GM18502 (cell line): ENCODE data around the gene RNF141.

Experiments
- ATAC-seq: cut with Tn5 transposase; IDR thresholded peaks from one replicate; pipeline ENCODE4 v1.9.1; 2021; ENCODE audit warnings: mild to moderate bottlenecking; ENCODE audit not compliant: unreplicated experiment, poor library complexity

RNF141 gene

DNA sequence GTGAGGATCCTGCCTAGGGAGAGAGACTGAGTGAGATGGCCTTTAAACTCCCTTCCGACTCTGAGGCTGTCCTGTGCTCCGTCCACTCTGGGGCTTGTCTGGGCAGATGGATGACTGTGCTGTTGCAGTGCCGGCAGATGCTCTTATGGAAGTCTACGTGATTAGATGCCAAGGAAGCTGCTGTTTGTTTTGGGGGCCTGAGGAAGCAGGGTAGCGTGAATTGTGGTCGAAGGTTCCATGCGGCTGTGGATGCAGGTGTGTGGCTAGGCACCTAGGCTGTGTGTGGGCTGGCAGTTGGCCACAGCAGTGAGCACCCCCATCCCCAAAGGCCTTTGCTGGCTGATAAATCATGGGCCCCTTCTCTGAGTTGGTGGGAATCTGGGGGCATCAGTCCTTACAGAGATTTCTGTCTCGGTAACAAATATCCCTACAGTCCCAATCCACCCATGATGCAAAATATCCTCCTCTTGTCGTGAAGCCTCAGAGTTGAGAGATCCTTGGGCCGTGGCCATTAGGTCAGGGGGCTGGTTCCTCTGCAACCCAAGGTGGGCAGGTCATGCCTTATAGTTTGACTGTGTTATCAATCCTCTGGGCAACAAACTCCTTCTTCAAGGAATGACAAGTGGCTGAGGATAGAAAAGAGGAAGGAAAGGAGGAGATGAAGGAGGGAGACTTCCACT is 54.7 kb downstream of the RNF141 start:
- no peak for ATAC-seq

DNA sequence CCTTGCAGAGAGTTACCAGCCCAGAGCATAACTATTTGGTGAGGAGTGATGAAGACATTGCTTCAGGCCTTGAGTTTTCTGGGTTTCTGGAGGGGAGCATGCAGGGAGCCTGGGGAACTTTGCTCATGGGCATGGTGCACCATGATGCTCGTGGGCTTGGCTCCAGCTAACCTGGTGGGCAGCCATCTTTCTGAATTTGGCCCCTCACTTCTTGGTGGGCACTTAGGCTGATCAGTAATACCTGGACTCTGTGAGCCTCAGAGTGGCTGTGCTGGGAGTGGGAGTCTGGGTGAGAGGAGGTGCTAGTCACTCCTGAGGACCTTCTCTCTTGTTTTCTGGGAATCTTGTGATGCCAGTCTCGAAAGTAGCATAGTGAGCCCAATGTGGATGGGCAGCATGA is 55.3 kb downstream of the RNF141 start:
- no peak for ATAC-seq

DNA sequence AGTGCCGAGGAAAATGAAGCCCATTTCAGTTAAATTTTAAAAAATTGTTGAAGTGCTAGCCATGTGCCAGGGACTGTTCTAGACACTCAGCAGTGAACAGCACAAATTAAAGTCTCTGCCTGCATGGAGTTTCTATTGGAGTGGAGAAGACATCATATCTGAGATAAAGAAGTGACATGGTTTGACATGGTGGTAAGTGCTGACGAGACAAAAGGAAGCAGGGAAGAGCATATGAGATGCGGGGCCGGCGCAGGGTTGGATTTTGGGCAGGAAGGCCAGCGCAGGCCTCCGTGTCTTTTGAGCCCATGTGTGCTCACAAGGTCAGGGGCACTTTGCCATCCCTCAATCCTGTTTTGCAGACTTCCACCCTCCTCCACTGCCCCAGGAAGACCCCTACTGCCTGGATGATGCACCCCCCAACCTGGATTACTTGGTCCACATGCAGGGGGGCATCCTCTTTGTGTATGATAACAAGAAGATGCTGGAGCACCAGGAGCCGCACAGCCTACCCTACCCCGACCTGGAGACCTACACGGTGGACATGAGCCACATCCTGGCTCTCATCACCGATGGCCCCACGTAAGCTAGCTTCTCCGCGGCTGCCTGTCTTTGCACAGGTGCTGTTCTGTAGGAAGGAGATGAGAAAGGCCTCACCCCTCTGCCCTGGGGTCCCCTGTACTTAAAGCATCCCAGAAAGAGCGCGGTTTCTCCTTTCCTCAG is 56.4 kb downstream of the RNF141 start:
- ATAC-seq = no peak

DNA sequence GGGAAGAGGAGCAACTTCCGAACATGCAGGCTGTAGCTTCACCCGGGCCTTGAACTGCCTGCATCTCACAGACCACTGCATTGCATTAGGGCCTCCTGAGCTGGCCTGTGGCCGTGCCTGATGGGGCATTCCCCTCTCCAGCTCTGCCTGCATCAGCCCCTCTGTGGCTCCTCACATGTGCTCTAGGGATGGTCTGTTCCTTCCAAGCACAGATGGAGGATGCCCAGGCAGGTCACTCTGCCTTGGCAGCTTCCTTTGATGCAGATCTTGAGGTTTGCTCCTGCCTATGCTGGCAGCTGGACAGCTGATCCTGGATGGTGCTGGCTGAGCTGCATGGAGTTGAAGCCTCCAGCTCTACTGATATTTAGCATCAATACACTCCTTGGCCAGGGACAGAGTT is 57.4 kb downstream of the RNF141 start:
- no peak for ATAC-seq

DNA sequence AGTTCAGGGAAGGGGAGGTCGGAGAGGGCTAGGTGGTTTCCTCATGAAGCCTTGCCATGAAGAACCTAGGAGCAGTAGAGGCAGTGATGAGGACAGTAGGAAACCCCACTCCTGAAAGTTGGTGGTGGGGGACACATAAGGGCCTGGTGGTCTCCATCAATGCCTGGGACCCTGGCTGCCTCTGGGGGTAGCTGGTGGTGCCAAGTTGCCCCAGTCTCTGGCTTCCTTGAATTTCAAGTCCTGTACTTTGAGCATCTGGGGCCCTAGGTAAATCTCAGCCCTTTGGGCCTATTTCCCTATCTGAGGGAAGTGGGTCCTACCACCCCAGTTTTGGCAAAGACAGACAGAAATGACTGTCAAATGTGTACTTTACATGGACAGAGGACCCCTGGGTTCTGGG is 57.8 kb downstream of the RNF141 start:
- ATAC-seq = no peak

DNA sequence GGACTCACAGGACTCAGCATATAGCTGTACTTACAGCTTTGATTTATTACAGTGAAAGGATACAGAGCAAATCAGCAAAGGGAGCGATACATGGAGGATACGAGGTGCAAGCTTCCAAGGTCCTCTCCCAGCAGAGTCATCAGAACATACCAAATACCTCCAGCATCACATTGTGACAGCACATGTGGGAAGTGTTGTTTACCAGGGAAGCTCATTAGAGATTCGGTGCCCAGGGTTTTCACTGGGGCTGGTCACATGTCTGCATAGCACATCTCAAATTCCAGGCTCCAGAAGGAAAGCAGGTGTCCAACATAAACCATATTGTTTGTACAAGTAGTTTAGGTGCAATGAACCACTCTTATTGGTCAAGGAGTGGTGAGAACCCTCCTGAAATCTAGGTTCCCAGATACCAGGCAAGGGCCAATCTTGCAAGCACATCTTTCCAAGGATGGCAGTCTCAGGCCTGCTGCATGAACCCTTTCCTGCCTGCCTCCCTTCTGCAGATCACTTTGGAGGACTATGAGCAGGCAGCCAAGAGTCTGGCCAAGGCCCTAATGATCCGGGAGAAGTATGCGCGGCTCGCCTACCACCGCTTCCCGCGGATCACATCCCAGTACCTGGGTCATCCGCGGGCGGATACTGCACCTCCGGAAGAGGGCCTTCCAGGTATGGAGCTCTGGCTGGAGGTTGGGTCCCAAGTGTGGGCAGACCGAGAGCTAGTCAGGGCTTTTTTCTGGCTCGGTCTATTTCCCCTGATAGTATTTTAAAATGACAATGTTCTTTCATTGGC is 59.2 kb downstream of the RNF141 start:
- ATAC-seq = no peak

DNA sequence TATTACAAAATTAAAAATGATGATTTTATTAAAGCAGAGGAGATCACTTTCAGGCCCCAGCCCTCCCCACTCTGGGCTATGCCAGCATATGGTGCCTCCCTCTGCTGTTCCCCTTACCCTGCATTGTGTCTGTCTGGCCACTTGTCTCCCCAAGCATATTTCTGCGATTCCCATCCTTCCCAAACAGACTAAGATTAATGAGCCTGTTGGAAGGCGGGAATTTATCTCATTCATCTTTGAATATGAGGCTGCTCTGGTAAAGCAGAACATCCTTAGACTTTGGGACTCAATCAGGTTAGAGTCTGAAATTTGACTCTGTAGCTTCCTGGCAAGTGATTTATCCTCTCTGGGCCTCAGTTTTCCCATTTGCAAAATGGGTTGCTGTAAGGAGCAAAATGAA is 60.2 kb downstream of the RNF141 start:
- no peak for ATAC-seq

DNA sequence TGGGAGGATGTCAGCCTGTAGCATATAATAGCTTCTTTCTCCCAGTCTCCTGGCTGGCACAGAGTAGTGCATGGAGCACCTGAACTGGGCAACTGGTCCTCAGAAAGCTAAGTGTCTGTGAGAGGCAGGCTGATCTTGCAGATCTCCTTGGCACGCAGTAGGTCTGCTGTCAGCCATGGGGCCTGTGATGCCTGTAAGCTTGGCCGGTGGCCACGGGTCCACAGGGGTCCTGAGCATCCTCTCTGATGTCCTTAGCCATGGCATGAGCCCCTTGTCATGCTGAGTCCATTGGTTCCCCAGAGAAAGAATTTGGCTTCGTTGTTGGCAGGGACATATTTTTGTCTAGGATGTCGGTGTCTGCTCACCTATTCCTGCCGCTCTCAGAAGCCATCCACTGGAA is 61.0 kb downstream of the RNF141 start:
- ATAC-seq = no peak

DNA sequence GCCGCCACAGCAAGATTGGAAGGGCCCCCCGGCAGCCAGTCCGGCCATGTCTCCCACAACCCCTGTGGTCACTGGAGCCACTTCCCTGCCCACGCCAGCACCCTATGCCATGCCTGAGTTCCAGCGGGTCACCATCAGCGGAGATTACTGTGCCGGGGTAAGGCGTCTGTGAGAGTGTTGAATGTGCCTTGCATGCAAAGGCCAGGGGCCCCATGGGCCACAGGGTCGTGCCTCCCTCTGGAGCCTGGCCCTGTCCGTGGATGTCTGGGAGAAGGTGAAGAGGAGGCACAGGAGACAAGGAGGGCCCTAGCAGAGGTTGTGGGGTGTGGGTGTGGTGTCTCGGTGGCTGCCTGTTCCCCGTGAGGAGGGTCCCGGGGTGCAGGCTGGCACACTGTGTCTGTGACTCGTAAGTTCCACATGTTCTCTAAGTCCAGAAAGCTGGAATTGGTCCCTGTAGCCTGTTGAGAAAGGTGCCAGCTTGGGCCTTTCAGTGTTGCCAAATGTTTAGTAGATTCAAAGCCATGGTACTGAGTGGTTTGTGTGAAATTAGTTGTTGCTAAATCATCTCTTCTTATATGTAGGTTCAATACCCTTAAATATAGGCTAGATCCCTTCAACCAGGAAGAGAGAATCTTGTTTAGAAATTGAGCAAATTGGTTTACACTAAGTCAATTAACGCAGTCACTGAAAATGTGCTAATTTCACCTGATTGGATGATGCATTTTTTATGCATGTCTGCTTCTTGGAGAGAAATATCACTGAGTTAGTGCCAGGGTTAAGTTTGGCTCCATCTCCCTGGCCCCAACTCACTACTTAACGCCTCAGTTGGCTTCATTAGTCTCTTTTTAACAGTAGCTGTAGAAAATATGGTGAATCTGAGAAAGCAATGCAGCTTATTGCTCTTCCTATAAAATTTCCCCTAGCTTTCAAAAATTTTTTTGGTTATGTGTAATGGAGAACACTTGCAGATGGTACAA is 62.1 kb downstream of the RNF141 start:
- ATAC-seq = no peak

DNA sequence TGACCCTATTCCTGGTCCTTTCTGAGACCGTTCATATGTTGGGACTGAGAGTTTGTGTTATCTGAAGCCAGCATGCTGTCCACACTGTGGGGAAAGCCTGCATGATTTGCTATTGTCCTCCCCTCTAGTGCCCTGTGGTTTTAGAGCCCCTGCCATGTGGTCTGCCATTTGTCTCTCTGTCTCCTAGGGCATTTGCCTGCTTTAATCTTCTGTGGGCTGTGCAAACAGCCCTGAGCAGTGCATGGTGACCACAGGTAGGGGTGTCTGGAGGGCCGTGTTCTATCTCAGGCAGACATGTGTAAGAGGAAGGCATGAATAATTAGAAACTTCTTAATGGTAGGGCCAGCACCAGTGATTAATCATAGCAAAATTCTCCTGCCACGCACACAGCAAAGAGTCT is 62.9 kb downstream of the RNF141 start:
- no peak for ATAC-seq

DNA sequence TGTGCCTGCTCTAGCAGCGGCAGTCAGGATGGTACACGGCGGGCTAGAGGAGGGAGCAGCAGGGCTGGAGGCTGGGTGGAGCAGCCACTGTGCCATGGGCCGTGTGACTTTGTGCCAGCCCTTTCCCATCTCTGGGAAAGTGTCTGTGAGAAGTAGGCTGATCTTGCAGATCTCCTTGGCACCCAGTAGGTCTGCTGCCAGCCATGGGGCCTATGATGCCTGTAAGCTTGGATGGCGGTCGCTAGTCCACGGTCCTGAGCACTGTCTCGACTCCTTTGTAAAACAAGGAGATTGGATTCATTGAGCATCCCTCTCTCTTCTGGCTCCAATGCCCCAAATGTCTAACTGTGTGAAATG is 63.3 kb downstream of the RNF141 start:
- ATAC-seq = no peak

DNA sequence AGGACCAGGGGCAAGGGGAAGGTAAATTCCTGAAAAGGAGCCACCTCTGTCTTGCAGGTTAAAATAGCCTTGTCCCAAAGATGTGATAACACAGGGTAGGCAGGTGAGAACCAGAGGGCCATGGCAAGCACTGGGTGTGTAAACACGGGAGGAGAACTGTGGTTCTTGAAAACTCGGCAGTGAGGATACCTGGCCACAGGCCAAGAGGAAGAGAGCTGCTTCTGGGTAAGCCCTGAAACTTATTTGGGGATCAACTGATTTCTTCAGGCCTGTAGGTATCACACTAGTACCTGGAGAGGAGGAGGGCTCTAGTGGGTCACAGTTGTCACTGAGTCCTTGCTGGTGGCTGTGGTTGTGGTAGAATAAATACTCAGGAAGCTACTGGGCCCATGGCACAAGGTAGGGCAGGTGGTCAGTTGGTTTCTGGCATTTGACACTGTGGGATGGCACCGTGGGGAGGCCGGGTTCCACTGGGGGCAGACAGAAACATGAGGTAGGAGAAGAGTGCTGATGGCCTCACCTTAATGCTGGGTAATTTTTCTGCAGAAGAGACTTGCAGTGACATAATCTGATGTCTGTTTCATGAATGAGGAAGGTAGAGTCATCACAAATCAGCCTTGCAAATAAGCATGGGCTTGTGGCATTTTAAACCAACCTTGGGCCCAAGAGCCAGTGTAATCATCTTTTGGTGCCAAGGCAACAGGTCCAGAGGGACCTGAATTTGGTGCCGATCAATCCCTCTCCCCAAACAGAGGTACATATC is 63.9 kb downstream of the RNF141 start:
- ATAC-seq = no peak

DNA sequence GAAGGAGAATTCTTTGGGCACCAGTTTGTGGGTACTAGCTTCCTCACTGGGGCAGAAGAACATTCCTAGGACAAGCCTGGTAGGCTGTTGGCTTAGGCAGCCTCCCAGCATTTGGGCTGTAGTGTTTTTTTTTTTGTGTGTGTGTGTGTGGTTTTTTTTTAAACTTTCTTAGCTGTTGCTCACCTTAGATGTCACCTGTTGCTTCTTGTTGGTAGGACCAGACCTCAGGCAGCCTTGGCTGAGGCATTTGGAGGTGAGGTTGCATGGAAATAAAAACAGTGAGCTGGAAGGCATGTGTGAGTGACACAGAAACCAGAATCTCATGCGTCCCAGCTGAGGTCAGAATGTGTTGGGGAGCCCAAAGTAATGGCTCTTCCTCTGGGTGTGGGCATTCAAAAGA is 64.6 kb downstream of the RNF141 start:
- ATAC-seq = no peak

DNA sequence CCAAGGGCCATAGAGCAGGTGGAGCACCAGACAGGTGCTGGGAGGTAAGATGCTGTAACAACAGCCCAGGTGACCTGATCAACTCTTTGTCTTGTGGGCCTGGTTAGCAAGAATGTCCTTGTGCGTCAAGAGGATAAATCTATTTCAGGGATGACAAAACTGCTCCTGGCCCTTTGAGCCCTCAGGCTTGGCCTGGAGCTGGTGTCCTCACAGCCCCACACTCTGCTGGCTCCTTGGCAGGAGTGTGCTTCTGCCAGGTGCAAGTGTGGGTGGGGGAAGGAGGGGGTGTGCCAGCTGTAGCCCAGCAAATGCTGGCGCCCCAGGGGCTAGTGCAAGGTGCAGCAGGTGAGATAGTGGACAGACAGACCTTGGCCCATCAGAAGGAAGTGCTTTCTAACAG is 66.4 kb downstream of the RNF141 start:
- no peak for ATAC-seq

DNA sequence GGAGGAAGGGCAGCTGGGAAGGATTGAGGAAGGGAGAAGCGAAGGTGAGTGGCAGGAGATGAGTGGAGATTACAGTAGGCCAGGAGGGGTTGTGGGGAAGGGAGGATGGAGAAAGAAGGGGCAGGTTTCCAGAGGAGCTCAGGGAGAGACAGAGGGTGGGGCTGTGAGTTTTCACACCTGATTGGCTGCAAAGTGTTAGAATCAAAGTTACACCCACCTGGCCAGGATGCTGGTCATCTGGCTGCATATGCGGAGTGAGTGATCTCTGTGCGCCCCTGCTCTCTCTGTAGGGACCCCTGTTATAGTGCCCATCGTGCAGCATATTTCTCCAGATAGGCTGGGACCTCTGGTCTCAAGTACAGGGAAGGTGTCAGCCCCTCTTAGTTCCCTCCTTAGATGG is 67.6 kb downstream of the RNF141 start:
- ATAC-seq = no peak

DNA sequence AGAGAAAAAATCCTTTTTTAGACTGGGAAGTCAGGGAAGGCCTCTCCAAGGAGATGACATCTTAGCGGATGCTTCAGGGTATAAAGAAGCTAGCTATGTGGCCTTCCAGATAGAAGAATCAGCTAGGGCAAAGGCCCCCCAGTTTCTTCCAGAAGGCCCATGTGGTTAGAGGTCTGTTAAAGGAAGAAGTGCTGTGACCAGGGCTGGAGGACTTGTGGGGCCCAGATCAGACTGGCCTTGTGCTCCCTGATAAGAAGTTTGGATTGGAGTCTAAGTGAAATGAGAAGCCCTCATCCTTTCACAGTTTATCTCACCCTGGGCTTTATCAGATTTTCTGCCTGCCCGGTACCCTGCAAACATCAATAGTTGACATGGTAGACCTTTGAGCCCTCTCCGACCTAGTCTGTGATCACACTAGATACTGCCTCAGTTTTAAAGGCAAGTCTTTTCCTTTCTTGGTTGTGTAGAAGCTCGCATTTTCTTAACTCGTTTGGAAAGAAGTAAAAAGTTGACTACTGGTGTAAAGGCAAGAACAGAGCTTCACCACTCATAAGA is 78.2 kb downstream of the RNF141 start:
- ATAC-seq = no peak
